SK-N-MC (cell line): ENCODE data around the gene PDLIM7.

ENCODE experiments used
- EZH2 ChIP-seq: fragments of 200-600 bp; sonication (generic); IDR thresholded peaks from one replicate; pipeline ENCODE4 v1.6.1; 2017; ENCODE audit warnings: antibody characterized with exemption
- FOXP2 ChIP-seq: optimal IDR thresholded peaks from 2 replicates; pipeline ENCODE3; 2011; ENCODE audit warnings: mild to moderate bottlenecking, moderate library complexity; ENCODE audit not compliant: insufficient read depth; ENCODE audit errors: extremely low read length, control extremely low read depth
- POLR2AphosphoS5 ChIP-seq: IDR thresholded peaks from 2 replicates; pipeline ENCODE4 v1.6.1; 2012; ENCODE audit warnings: mild to moderate bottlenecking, low read depth, low read length, borderline replicate concordance

GRCh38 chr5:177478711-177479646 is 18.4 kb downstream of the PDLIM7 start:
- TF ChIP-seq EZH2: no peak
- no peak; the same call in 1 of the 2 replicates for TF ChIP-seq POLR2AphosphoS5
- TF ChIP-seq FOXP2: no peak
